ENCODE measurements around the gene HFE.
"Not testable (repeated sequence)": the region's sequence is repeated elsewhere in the genome, so short reads cannot be mapped to it uniquely, and the experiment has no call there.

The HFE gene

GRCh38 chr6:26054781-26055718 is 32.2 kb upstream of the HFE start:
- Mint-ChIP-seq H3K36me3 (ENCODE audit: low read depth) (peaks cover 11% of the 10 kb centered on the region), H3K4me1 (ENCODE audit: low read depth) (peaks cover 30% of the 10 kb centered on the region), H3K9me3 (no peaks in the 10 kb centered on the region), H3K4me3 (peak overlapping the region; percentile 85), H3K27me3 (no peaks in the 10 kb centered on the region), H3K27ac (peak overlapping the region; percentile 97)
- peak; percentile 82 for DNase-seq

GRCh38 chr6:26055719-26056582 is 31.3 kb upstream of the HFE start:
- H3K4me3 Mint-ChIP-seq = peak overlapping the region; percentile 85
- peak; percentile 92 for DNase-seq
- H3K36me3 Mint-ChIP-seq (ENCODE audit: low read depth) = peaks cover 11% of the 10 kb centered on the region
- H3K27me3 Mint-ChIP-seq = no peaks in the 10 kb centered on the region
- H3K4me1 Mint-ChIP-seq (ENCODE audit: low read depth) = peaks cover 30% of the 10 kb centered on the region
- H3K27ac Mint-ChIP-seq = peak overlapping the region; percentile 97
- no peaks in the 10 kb centered on the region for H3K9me3 Mint-ChIP-seq

GRCh38 chr6:26056583-26057350 is 30.5 kb upstream of the HFE start:
- H3K36me3 Mint-ChIP-seq (ENCODE audit: low read depth) = peaks cover 11% of the 10 kb centered on the region
- peaks cover 30% of the 10 kb centered on the region for H3K4me1 Mint-ChIP-seq (ENCODE audit: low read depth)
- no peaks in the 10 kb centered on the region for H3K27me3 Mint-ChIP-seq
- no peaks in the 10 kb centered on the region for H3K9me3 Mint-ChIP-seq
- peak; percentile 64 for DNase-seq
- peak overlapping the region; percentile 97 for H3K27ac Mint-ChIP-seq
- peak overlapping the region; percentile 85 for H3K4me3 Mint-ChIP-seq

GRCh38 chr6:26057899-26058298 is 29.3 kb upstream of the HFE start:
- Mint-ChIP-seq H3K9me3 (no peaks in the 10 kb centered on the region), H3K4me3 (no peak overlapping the region), H3K36me3 (ENCODE audit: low read depth) (peaks cover 11% of the 10 kb centered on the region), H3K4me1 (ENCODE audit: low read depth) (peaks cover 30% of the 10 kb centered on the region), H3K27ac (no peak overlapping the region), H3K27me3 (no peaks in the 10 kb centered on the region)
- DNase-seq = no peak

GRCh38 chr6:26058477-26059033 is 28.7 kb upstream of the HFE start:
- not testable (repeated sequence) for H3K9me3 Mint-ChIP-seq, H3K27ac Mint-ChIP-seq

GRCh38 chr6:26059941-26060340 is 27.3 kb upstream of the HFE start:
- no peak for DNase-seq
- H3K27ac Mint-ChIP-seq = no peak overlapping the region
- no peaks in the 10 kb centered on the region for H3K9me3 Mint-ChIP-seq
- no peaks in the 10 kb centered on the region for H3K27me3 Mint-ChIP-seq
- H3K36me3 Mint-ChIP-seq (ENCODE audit: low read depth) = peaks cover 5% of the 10 kb centered on the region
- H3K4me1 Mint-ChIP-seq (ENCODE audit: low read depth) = peaks cover 16% of the 10 kb centered on the region
- H3K4me3 Mint-ChIP-seq = no peak overlapping the region

More at GRCh38 chr6:26058477-26059033, 28.7 kb upstream of the HFE start:
- not testable (repeated sequence) for DNase-seq, H3K27me3 Mint-ChIP-seq, H3K4me3 Mint-ChIP-seq
- peaks cover 11% of the 10 kb centered on the region for H3K36me3 Mint-ChIP-seq (ENCODE audit: low read depth)
- H3K4me1 Mint-ChIP-seq (ENCODE audit: low read depth) = peaks cover 26% of the 10 kb centered on the region

- Mint-ChIP-seq H3K27ac (no peak overlapping the region), H3K27me3 (no peaks in the 10 kb centered on the region), H3K4me3 (no peak overlapping the region), H3K9me3 (no peaks in the 10 kb centered on the region), H3K36me3 (ENCODE audit: low read depth) (no peaks in the 10 kb centered on the region), H3K4me1 (ENCODE audit: low read depth) (peaks cover 6% of the 10 kb centered on the region)
- peak; percentile 47 for DNase-seq
These were observed 22.5 kb upstream of the HFE start for GRCh38 chr6:26064619-26065257.

- Mint-ChIP-seq H3K4me3 (no peak overlapping the region), H3K27ac (no peak overlapping the region)
These were observed 21.3 kb upstream of the HFE start for GRCh38 chr6:26065952-26066380.

GRCh38 chr6:26067367-26067766 is 19.9 kb upstream of the HFE start:
- DNase-seq = no peak
- no peak overlapping the region for H3K4me3 Mint-ChIP-seq
- no peaks in the 10 kb centered on the region for H3K36me3 Mint-ChIP-seq (ENCODE audit: low read depth)
- peaks cover 2% of the 10 kb centered on the region for H3K27me3 Mint-ChIP-seq
- peaks cover 6% of the 10 kb centered on the region for H3K4me1 Mint-ChIP-seq (ENCODE audit: low read depth)
- H3K9me3 Mint-ChIP-seq = no peaks in the 10 kb centered on the region
- H3K27ac Mint-ChIP-seq = no peak overlapping the region

More at GRCh38 chr6:26065952-26066380, 21.3 kb upstream of the HFE start:
- H3K27me3 Mint-ChIP-seq = peaks cover 2% of the 10 kb centered on the region
- no peaks in the 10 kb centered on the region for H3K9me3 Mint-ChIP-seq
- H3K36me3 Mint-ChIP-seq (ENCODE audit: low read depth) = no peaks in the 10 kb centered on the region
- H3K4me1 Mint-ChIP-seq (ENCODE audit: low read depth) = peaks cover 6% of the 10 kb centered on the region
- no peak for DNase-seq

GRCh38 chr6:26068036-26068435 is 19.2 kb upstream of the HFE start:
- Mint-ChIP-seq H3K36me3 (ENCODE audit: low read depth) (no peaks in the 10 kb centered on the region), H3K4me1 (ENCODE audit: low read depth) (peaks cover 6% of the 10 kb centered on the region), H3K27ac (no peak overlapping the region), H3K27me3 (peaks cover 2% of the 10 kb centered on the region), H3K4me3 (no peak overlapping the region), H3K9me3 (no peaks in the 10 kb centered on the region)
- no peak for DNase-seq

- no peaks in the 10 kb centered on the region for H3K4me1 Mint-ChIP-seq (ENCODE audit: low read depth)
- H3K27me3 Mint-ChIP-seq = peaks cover 5% of the 10 kb centered on the region
- no peaks in the 10 kb centered on the region for H3K9me3 Mint-ChIP-seq
- H3K27ac Mint-ChIP-seq = no peak overlapping the region
- DNase-seq = no peak
- no peaks in the 10 kb centered on the region for H3K36me3 Mint-ChIP-seq (ENCODE audit: low read depth)
- H3K4me3 Mint-ChIP-seq = no peak overlapping the region
These were observed 16.1 kb upstream of the HFE start for GRCh38 chr6:26071135-26071534.

- Mint-ChIP-seq H3K27ac (no peak overlapping the region), H3K9me3 (no peaks in the 10 kb centered on the region), H3K36me3 (ENCODE audit: low read depth) (no peaks in the 10 kb centered on the region), H3K4me3 (no peak overlapping the region), H3K27me3 (peaks cover 5% of the 10 kb centered on the region), H3K4me1 (ENCODE audit: low read depth) (peaks cover 7% of the 10 kb centered on the region)
- DNase-seq = no peak
These were observed 12.0 kb upstream of the HFE start for GRCh38 chr6:26075063-26075717.

- H3K36me3 Mint-ChIP-seq (ENCODE audit: low read depth); H3K4me1 Mint-ChIP-seq (ENCODE audit: low read depth); DNase-seq; H3K9me3 Mint-ChIP-seq; H3K27ac Mint-ChIP-seq; H3K27me3 Mint-ChIP-seq; H3K4me3 Mint-ChIP-seq: not testable (repeated sequence)
These were observed 9.2 kb upstream of the HFE start for GRCh38 chr6:26078066-26078465.

Measured in activated T-cell treated with anti-CD3 and anti-CD28 coated beads, Interleukin-2, amount 50 U/mL, for 24 hours (primary cell).